HG02840 (cell line): ENCODE measurements around the gene SSUH2.
"Not testable (repeated sequence)": the region's sequence is repeated elsewhere in the genome, so short reads cannot be mapped to it uniquely, and the experiment has no call there.

ENCODE experiments used
- ATAC-seq: cut with Tn5 transposase; IDR thresholded peaks from one replicate; pipeline ENCODE4 v1.9.1; 2021; ENCODE audit warnings: mild to moderate bottlenecking, moderate library complexity, moderate number of reproducible peaks; ENCODE audit not compliant: unreplicated experiment, low FRiP score

SSUH2 gene

GRCh38 chr3:8659242-8659641 lies 14.6 kb upstream of the SSUH2 start:
- no peak for ATAC-seq

DNA sequence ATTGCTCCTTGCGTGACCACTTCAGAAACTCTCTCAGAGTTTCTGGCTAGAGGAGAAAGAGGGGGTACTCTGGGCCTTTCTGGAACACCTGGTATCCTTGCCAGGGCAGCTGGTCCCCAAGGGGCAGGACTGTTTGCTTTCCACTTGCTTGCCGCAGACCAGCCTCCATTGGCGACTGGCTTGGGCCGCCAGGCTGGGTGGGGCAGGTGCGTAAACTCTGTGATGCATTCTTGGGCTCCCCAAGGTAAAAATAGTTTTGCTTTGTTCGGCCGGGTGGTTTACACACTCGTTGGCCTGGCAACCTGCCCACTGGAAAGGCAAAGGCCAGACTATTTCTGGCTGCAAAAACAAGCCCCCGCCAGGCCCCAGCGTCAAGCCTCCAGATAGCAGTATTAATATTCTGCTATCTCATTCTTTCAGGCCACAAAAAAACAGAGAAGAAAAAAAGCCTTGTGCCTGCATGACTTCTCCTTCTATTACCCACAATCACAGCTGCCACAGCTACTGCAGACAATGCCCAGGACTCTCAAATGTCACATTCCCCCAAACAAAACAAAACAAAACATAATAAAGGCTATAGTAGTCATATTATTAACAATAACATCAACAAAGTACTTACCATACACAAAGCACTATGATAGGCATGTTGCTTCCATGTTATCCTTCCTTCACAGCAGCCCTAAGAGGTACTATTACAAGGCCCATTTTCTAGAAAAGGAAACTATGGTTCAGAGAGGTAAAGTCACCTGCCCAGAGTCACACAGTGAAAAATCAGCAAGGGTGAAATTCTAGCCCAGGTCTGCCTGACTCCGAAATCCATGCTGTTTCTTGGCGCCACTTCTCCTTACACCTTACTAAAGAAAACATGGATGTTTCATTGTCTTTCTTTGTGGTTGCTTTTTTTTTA lies 14.0 kb upstream of the SSUH2 start:
- peak; percentile 80 for ATAC-seq

- peak; percentile 5 for ATAC-seq
Measured at GRCh38 chr3:8657804-8658305, 13.3 kb upstream of the SSUH2 start.

- no peak for ATAC-seq
Measured at GRCh38 chr3:8656240-8656639, 11.6 kb upstream of the SSUH2 start.

DNA sequence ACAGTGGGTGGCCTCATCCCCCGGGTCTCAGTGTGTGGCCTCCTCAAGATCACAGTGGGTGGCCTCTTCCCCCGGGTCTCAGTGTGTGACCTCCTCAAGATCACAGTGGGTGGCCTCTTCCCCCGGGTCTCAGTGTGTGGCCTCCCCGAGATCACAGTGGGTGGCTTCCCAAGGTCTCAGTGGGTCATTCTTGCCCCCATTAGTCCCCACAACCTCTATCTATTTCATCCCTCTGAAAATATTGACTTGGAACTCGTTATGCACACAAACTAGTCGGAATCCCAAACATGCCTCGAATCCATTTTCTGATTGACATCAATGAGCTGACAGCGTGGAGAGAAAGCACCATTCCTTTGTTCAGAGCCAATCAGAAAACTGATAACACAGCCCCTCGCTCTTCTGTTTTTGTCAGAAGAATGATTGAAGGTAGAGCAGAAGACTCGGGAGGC lies 10.8 kb upstream of the SSUH2 start:
- no peak for ATAC-seq

DNA sequence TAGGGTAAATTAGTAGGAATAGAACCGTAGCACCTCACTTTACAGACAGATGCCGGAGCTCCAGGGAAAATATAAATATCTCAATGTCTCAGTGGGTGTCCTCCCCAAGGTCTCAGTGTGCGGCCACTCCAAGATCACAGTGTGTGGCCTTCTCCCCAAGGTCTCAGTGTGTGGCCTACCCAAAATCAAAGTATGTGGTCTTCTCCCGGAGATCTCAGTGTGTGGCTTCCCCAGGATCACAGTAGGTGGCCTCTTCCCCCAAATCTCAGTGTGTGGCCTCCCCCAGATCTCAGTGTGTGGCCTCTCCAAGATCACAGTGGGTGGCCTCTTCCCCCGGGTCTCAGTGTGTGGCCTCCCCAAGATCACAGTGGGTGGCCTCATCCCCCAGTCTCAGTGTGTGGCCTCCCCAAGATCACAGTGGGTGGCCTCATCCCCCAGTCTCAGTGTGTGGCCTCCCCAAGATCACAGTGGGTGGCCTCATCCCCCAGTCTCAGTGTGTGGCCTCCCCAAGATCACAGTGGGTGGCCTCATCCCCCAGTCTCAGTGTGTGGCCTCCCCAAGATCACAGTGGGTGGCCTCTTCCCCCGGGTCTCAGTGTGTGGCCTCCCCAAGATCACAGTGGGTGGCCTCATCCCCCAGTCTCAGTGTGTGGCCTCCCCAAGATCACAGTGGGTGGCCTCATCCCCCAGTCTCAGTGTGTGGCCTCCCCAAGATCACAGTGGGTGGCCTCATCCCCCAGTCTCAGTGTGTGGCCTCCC lies 10.2 kb upstream of the SSUH2 start:
- not testable (repeated sequence) for ATAC-seq

DNA sequence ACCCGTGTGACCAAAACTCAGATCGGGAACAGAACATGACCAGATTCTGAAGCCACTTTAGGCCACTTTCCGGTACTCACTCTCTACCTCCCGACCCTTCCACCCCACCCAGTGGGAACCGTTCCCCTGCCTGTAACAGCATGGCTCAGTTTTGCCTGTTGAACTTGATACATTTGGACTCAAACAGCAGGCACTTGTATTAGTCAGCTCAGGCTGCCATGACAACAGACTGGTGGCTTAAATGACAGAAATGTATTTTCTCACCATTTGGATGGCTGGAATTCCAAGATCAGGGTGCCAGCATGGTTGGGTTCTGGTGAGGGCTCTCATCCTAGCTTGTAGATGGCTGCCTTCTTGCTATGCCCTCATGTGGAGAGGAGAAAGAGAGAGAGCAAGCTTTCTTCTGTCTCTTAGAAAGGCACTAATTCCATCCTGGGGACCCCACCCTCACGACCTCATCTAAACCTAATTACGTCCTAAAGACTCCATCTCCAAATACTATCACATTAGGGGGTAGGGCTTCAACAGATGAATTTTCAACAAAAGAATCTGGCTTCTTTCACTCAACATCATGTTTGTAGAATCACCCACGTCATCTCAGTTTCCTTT lies 9.3 kb upstream of the SSUH2 start:
- ATAC-seq, result no peak

GRCh38 chr3:8652324-8652987 lies 7.9 kb upstream of the SSUH2 start:
- no peak for ATAC-seq

- no peak for ATAC-seq
Measured at GRCh38 chr3:8651418-8652323, 7.1 kb upstream of the SSUH2 start.

- no peak for ATAC-seq
Measured at GRCh38 chr3:8650583-8651416, 6.2 kb upstream of the SSUH2 start.

- no peak for ATAC-seq
Measured at GRCh38 chr3:8649757-8650156, 5.2 kb upstream of the SSUH2 start.

DNA sequence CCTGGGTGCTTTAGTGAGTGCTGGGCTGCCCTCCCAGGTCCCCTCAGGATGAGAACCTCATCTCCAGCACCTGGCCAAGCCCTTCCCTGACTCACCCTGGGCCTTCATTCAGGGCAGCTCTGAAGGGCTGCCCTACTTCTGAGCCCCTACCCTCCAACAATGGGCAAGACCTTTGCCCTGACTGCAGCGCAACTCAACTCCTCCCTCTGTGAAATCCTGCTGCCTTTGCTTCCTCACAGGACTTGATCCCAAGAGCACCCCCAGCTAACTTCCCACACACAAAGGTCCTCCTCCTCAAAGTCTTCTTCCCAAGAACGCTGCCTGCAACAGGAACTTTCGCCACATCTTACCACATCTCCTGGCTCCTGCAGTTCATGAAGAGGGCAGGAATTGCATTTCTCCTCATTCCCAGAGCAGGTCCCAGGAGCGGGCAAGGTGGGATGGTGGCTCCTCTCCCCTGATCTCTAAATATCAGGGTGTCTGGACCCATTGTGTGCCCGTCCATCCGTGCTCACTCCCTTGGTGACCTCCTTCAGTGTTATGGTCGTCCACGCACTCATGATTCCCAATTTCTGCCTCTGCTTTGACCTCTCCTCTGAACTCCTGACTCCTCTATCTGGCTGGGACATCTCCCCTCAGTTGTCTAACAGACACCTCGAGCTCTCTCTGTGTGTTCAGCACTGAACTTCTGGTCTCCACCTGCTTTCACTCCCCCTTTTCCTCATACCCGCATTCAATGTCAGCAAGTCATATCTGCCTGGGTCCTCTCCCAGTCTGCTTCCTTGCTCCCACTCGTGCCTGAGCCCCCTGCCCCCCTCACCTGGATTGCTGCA lies 4.5 kb upstream of the SSUH2 start:
- ATAC-seq, result no peak

- ATAC-seq, result no peak
Measured at GRCh38 chr3:8647137-8647985, 2.8 kb upstream of the SSUH2 start.

DNA sequence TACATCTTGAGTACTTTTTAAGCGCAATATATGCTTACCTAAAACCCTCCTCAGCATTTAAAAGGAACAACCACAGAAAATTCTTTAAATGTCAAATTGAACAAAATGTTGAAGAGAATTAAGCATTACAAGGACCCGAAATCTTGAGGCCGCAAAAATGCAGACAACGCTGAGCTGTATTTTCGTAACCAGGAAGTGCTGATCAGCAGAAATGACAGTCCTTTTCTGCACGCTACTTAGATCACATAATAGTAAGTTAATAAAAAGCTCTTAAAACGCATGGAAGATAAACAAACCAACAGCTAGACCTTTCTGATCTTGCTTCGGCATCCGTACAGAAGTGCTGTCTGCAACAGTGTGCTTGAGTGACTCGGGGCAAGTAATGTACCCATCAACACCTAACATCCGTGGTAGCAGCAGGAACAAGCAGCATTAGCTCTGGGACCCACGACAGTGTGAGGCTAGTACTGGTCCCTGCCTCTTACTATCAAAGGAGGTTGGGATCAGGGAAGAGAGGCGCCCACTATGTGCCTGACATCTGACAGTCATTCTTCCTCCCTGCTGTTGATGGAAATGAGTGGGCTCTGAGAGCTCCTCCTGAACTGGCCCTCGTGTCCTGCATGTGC lies 1.8 kb upstream of the SSUH2 start:
- ATAC-seq, result no peak

DNA sequence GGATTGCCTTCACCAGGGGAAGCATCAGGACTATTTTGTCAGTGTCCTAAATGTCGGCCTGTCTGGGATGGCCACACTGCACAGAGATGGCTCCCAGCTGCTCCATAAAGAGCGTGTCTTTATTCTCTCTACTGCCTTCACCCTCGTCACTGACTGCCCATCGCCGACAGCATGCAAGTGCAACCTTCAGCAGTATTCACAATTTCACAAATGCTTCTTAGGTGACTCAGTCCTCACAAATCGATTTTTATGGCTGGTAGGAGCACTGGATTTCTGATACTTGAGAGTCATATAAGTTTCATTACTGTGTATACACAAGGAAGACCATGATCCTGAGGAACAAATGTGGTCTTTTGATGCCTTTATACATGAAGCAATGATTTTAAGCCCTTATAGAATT lies 1.1 kb upstream of the SSUH2 start:
- ATAC-seq, result no peak

- ATAC-seq, result no peak
Measured at GRCh38 chr3:8643693-8644365, 769 bp downstream of the SSUH2 start.
